Hepatocyte (in vitro differentiated cells): ENCODE measurements around the gene CARS1. TPM values are rescaled to one million over a fixed set of nuclear protein-coding genes. Genes with fewer than 3 reads are reported as not detected.

ENCODE experiments used
- DNase-seq: peaks from one replicate; pipeline ENCODE4 v3.0.0-alpha.2; 2016; ENCODE audit warnings: low spot score
- H2AFZ ChIP-seq: fragments of 200-600 bp; sonication (generic); 2 replicates; pipeline ENCODE4 v1.6.0; 2016; ENCODE audit warnings: antibody characterized with exemption, mild to moderate bottlenecking
- H3K27ac ChIP-seq: fragments of 200-600 bp; sonication (generic); 2 replicates; pipeline ENCODE4 v1.5.1; 2016; ENCODE audit warnings: mild to moderate bottlenecking
- H3K27me3 ChIP-seq: fragments of 200-600 bp; sonication (generic); 2 replicates; pipeline ENCODE4 v1.6.1; 2016
- H3K36me3 ChIP-seq: fragments of 200-600 bp; sonication (generic); replicated peaks from 2 replicates; pipeline ENCODE4 v1.5.1; 2016; ENCODE audit warnings: low read depth; ENCODE audit not compliant: insufficient read depth
- H3K4me1 ChIP-seq: fragments of 200-600 bp; sonication (generic); 2 replicates; pipeline ENCODE4 v1.5.1; 2016; ENCODE audit warnings: mild to moderate bottlenecking, moderate library complexity; ENCODE audit not compliant: insufficient read depth
- H3K4me2 ChIP-seq: fragments of 200-600 bp; sonication (generic); 2 replicates; pipeline ENCODE4 v1.6.0; 2016
- H3K4me3 ChIP-seq: fragments of 200-600 bp; sonication (generic); 2 replicates; pipeline ENCODE4 v1.5.1; 2016; ENCODE audit warnings: mild to moderate bottlenecking
- H3K79me2 ChIP-seq: fragments of 200-600 bp; sonication (generic); 2 replicates; pipeline ENCODE4 v1.6.0; 2017; ENCODE audit warnings: mild to moderate bottlenecking
- H3K9me2 ChIP-seq: fragments of 200-600 bp; sonication (generic); replicated peaks from 2 replicates; pipeline ENCODE4 v1.6.0; 2017; ENCODE audit warnings: mild to moderate bottlenecking; ENCODE audit not compliant: insufficient read depth
- H3K9me3 ChIP-seq: fragments of 200-600 bp; sonication (generic); 2 replicates; pipeline ENCODE4 v1.5.1; 2016; ENCODE audit warnings: low read depth, mild to moderate bottlenecking
- H4K20me1 ChIP-seq: fragments of 200-600 bp; sonication (generic); 2 replicates; pipeline ENCODE4 v1.6.0; 2016; ENCODE audit warnings: mild to moderate bottlenecking; ENCODE audit not compliant: insufficient read depth, poor library complexity, severe bottlenecking
- CTCF ChIP-seq: fragments of 200-600 bp; sonication (generic); IDR thresholded peaks from 2 replicates; pipeline ENCODE4 v1.5.1; 2016; ENCODE audit warnings: antibody characterized with exemption, mild to moderate bottlenecking; ENCODE audit not compliant: poor library complexity
- EZH2 ChIP-seq: fragments of 200-600 bp; sonication (generic); IDR thresholded peaks from 2 replicates; pipeline ENCODE4 v1.6.1; 2016; ENCODE audit warnings: antibody characterized with exemption, mild to moderate bottlenecking, borderline replicate concordance
- EZH2phosphoT487 ChIP-seq: fragments of 200-600 bp; sonication (generic); IDR thresholded peaks from one replicate; pipeline ENCODE4 v1.6.1; 2018; ENCODE audit warnings: antibody characterized with exemption, mild to moderate bottlenecking, low read depth, moderate library complexity; ENCODE audit not compliant: unreplicated experiment, severe bottlenecking
- WGBS: methylation state at CpG from one replicate; pipeline ENCODE4 v1.1.6; 2016; ENCODE audit warnings: low lambda C conversion rate; ENCODE audit errors: missing lambda C conversion rate; 5-methylcytosine and 5-hydroxymethylcytosine counted together
- polyA plus RNA-seq: library from polyadenylated mRNA; unstranded; fragments of >200 nt; fragmentation: Nextera tagmentation; extraction: Ambion mirVana; gene quantifications from 2 replicates; pipeline ENCODE4 v1.2.1, GENCODE V29; 2016
- total RNA-seq: library from RNA; depleted of rRNA; stranded (reverse); fragments of >200 nt; gene quantifications from 2 replicates; pipeline ENCODE4 v1.2.3, GENCODE V29; 2014

The CARS1 gene
- total and polyA plus RNA-seq, 2 experiments from 2014 or later: 35.5 to 42.0 TPM

DNA sequence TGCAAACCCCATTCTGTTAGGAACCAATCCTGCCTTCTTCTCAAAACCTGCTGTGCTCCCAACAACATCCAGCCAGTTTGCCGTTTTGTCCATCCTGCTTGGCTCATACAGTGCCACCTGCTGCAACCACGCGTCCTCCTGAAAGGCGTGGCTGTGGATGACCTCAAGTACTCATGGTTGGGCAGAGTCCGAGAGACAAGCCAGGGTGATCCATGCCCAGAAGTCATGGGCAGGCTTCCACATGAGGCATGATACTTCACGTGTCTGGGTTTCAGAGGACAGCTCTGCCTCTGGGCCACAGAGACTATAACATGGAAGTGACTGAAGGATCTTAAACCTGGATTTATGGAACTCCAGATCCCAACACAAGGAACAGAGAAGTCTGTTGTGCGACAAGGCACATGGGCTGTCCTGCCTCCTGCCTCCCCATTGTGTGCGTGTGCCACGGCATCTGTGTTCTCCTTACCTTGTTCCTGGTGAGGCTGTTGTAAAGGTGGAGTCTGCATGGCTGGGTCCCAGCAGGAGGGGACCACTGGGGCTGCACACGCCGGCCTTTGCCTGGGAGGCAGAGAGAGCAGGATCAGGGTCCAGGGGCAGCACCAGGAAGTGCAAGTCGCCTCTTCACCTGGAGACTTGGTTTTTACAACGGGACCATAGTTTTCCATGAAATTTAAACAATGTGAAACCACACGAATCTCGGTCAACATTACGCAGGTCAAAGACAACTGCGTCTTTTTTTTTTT, 15.4 kb downstream of the CARS1 start:
- Histone ChIP-seq H4K20me1 (peaks cover 33% of the 10 kb centered on the region), H3K4me2 (no peak overlapping the region), H3K27me3 (no peaks in the 10 kb centered on the region), H3K9me3 (no peaks in the 10 kb centered on the region), H3K9me2 (no peaks in the 10 kb centered on the region), H3K4me1 (no peaks in the 10 kb centered on the region), H3K4me3 (no peak overlapping the region), H2AFZ (no peak overlapping the region), H3K36me3 (no peaks in the 10 kb centered on the region), H3K79me2 (peaks cover 41% of the 10 kb centered on the region), H3K27ac (no peak overlapping the region)
- no peak for TF ChIP-seq CTCF
- no peak for TF ChIP-seq EZH2
- no peak for TF ChIP-seq EZH2phosphoT487
- WGBS: 94% methylated on average over 17 of the region's 17 CpGs
- no peak for DNase-seq

- Histone ChIP-seq H4K20me1 (peaks cover 24% of the 10 kb centered on the region), H3K4me3 (no peak overlapping the region), H3K27ac (no peak overlapping the region), H3K9me3 (no peaks in the 10 kb centered on the region), H2AFZ (no peak overlapping the region), H3K4me1 (no peaks in the 10 kb centered on the region), H3K9me2 (no peaks in the 10 kb centered on the region), H3K79me2 (peaks cover 32% of the 10 kb centered on the region), H3K36me3 (no peaks in the 10 kb centered on the region), H3K4me2 (no peak overlapping the region), H3K27me3 (no peaks in the 10 kb centered on the region)
- WGBS: 93% methylated on average over 9 of the region's 9 CpGs
- TF ChIP-seq EZH2phosphoT487: no peak
- no peak for TF ChIP-seq EZH2
- no peak for TF ChIP-seq CTCF
- DNase-seq: no peak
Observed at GRCh38 chr11:3040881-3041280, 16.3 kb downstream of the CARS1 start.

DNA sequence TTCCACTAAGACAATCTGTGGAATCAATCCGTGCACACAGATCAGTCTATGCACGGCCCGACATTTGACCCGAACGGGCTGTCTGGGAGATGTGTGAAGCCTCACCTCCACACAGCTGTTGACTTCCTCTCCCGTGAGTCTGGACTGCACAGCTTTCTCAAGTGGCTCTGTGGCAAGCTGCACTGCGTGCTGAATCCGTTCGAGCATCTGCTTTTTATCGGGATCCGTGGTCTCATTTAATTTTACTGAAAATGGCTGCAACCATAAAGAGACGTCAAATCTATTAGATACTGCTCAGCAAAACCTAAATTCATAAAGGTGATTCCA, 19.3 kb downstream of the CARS1 start:
- no peak for DNase-seq
- no peak for TF ChIP-seq EZH2
- TF ChIP-seq EZH2phosphoT487: no peak
- TF ChIP-seq CTCF: no peak
- 89% methylated on average over 12 of the region's 12 CpGs for WGBS
- H3K9me3 ChIP-seq: no peaks in the 10 kb centered on the region
- H3K9me2 ChIP-seq: no peaks in the 10 kb centered on the region
- H4K20me1 ChIP-seq: peaks cover 12% of the 10 kb centered on the region
- H2AFZ ChIP-seq: no peak overlapping the region
- no peaks in the 10 kb centered on the region for H3K27me3 ChIP-seq
- no peak overlapping the region for H3K27ac ChIP-seq
- peaks cover 6% of the 10 kb centered on the region for H3K79me2 ChIP-seq
- H3K4me3 ChIP-seq: no peak overlapping the region
- no peak overlapping the region for H3K4me2 ChIP-seq
- H3K36me3 ChIP-seq: no peaks in the 10 kb centered on the region
- H3K4me1 ChIP-seq: no peaks in the 10 kb centered on the region
